GM23248 (cell line): ENCODE data around the gene PGGT1B. TPM values are rescaled to one million over a fixed set of nuclear protein-coding genes. Genes with fewer than 3 reads are reported as not detected.

Source experiments
- DNase-seq: peaks from one replicate; pipeline ENCODE4 v3.0.0-alpha.2; 2015
- H2AFZ ChIP-seq: fragments of 200-600 bp; sonication (generic); 2 replicates; pipeline ENCODE4 v1.6.1; 2016; ENCODE audit warnings: antibody characterized with exemption
- H3F3A ChIP-seq: fragments of 200-600 bp; sonication (generic); 2 replicates; pipeline ENCODE4 v1.6.1; 2016; ENCODE audit warnings: mild to moderate bottlenecking, antibody characterized with exemption, mixed run types; ENCODE audit not compliant: insufficient read depth
- H3K27ac ChIP-seq: fragments of 200-600 bp; sonication (generic); 2 replicates; pipeline ENCODE4 v1.5.1; 2016; ENCODE audit warnings: mild to moderate bottlenecking
- H3K27me3 ChIP-seq: fragments of 200-600 bp; sonication (generic); replicated peaks from 2 replicates; pipeline ENCODE4 v1.6.1; 2016; ENCODE audit warnings: mild to moderate bottlenecking; ENCODE audit not compliant: insufficient read depth
- H3K36me3 ChIP-seq: fragments of 200-600 bp; sonication (generic); 2 replicates; pipeline ENCODE4 v1.6.1; 2016; ENCODE audit warnings: low read depth, mild to moderate bottlenecking
- H3K4me1 ChIP-seq: fragments of 200-600 bp; sonication (generic); 2 replicates; pipeline ENCODE4 v1.6.1; 2016; ENCODE audit warnings: mild to moderate bottlenecking; ENCODE audit not compliant: insufficient read depth
- H3K4me2 ChIP-seq: fragments of 200-600 bp; sonication (generic); one replicate; pipeline ENCODE4 v1.6.1; 2016; ENCODE audit warnings: mild to moderate bottlenecking; ENCODE audit not compliant: unreplicated experiment
- H3K4me3 ChIP-seq: fragments of 200-600 bp; sonication (generic); 2 replicates; pipeline ENCODE4 v1.5.1; 2016; ENCODE audit warnings: mild to moderate bottlenecking
- H3K79me2 ChIP-seq: fragments of 200-600 bp; sonication (generic); 2 replicates; pipeline ENCODE4 v1.6.1; 2016; ENCODE audit warnings: mild to moderate bottlenecking; ENCODE audit not compliant: insufficient read depth
- H3K9ac ChIP-seq: fragments of 200-600 bp; sonication (generic); 2 replicates; pipeline ENCODE4 v1.6.1; 2016; ENCODE audit warnings: mild to moderate bottlenecking
- H3K9me2 ChIP-seq: fragments of 200-600 bp; sonication (generic); 2 replicates; pipeline ENCODE4 v1.6.1; 2016; ENCODE audit warnings: mixed run types, mild to moderate bottlenecking, moderate library complexity; ENCODE audit not compliant: insufficient read depth
- H3K9me3 ChIP-seq: fragments of 200-600 bp; sonication (generic); one replicate; pipeline ENCODE4 v1.6.1; 2017; ENCODE audit warnings: low read depth
- H4K20me1 ChIP-seq: fragments of 200-600 bp; sonication (generic); 2 replicates; pipeline ENCODE4 v1.6.0; 2016; ENCODE audit not compliant: insufficient read depth
- EZH2 ChIP-seq: fragments of 200-600 bp; sonication (generic); IDR thresholded peaks from 2 replicates; pipeline ENCODE4 v1.6.1; 2018; ENCODE audit warnings: antibody characterized with exemption, mild to moderate bottlenecking; ENCODE audit not compliant: insufficient read depth, poor library complexity, severe bottlenecking
- EZH2phosphoT487 ChIP-seq: fragments of 200-600 bp; sonication (generic); IDR thresholded peaks from 2 replicates; pipeline ENCODE4 v1.6.1; 2018; ENCODE audit warnings: antibody characterized with exemption, moderate library complexity, mild to moderate bottlenecking, low read depth; ENCODE audit not compliant: insufficient read depth
- WGBS, 2 experiments: methylation state at CpG; one replicate each; pipeline ENCODE4 v1.1.6; 2015 to 2017; ENCODE audit warnings: low lambda C conversion rate in 2 of 2, low coverage in 1 of 2; ENCODE audit errors: missing lambda C conversion rate in 2 of 2; 5-methylcytosine and 5-hydroxymethylcytosine counted together
- in situ Hi-C: fragments of 300-500 bp; cut with MboI; formaldehyde crosslinking; loops from 2 replicates; pipeline ENCODE4 v1.15.0; 2020
- polyA plus RNA-seq: library from polyadenylated mRNA; unstranded; fragments of >200 nt; fragmentation: Nextera tagmentation; extraction: Ambion mirVana; gene quantifications from 2 replicates; pipeline ENCODE4 v1.2.1, GENCODE V29; 2016
- total RNA-seq: library from RNA; depleted of rRNA; stranded (reverse); fragments of >200 nt; shearing (Covaris generic); gene quantifications from 2 replicates; pipeline ENCODE4 v1.2.3, GENCODE V29; 2014

PGGT1B gene
- total and polyA plus RNA-seq, 2 experiments from 2014 or later, result 17.8 to 20.1 TPM

DNA sequence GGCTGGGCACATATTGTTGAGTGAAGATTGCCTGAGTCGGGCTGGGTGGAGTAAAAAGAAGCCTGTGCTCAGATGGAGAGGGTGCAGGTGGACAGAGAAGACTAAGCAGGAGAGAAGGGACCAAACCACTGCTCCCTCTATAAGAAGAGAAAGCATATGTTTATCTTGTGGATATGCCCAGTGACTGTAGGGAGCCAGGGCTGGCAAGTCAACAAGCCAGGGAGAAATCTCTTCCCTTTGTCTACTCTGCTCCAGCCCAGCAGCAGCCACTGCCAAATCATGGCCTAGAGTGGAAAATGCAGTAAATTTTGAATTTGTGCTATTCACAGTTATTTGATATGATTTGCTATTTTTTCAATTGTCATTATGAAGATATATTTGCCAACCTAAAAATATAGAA, 59.7 kb downstream of the PGGT1B start:
- no peak overlapping the region for H3K4me3 ChIP-seq
- no peaks in the 10 kb centered on the region for H3K9me2 ChIP-seq
- no peaks in the 10 kb centered on the region for H3K9me3 ChIP-seq
- no peaks in the 10 kb centered on the region for H3K79me2 ChIP-seq
- H3K27me3 ChIP-seq, result no peaks in the 10 kb centered on the region
- H2AFZ ChIP-seq, result no peak overlapping the region
- no peak overlapping the region for H3K27ac ChIP-seq
- H3K9ac ChIP-seq, result no peak overlapping the region
- 88 to 100% methylated on average over 1 of the region's 1 CpG for WGBS, 2 experiments
- no peaks in the 10 kb centered on the region for H3K4me1 ChIP-seq
- TF ChIP-seq EZH2phosphoT487, result no peak
- TF ChIP-seq EZH2, result no peak
- H3K36me3 ChIP-seq, result no peaks in the 10 kb centered on the region
- H3F3A ChIP-seq, result 0 out of 2 replicates have a peak, but pooled peaks cover 4% of the 10 kb centered on the region
- DNase-seq, result no peak
- in situ Hi-C loops, result no loop called here
- H3K4me2 ChIP-seq, result no peak overlapping the region
- no peaks in the 10 kb centered on the region for H4K20me1 ChIP-seq

DNA sequence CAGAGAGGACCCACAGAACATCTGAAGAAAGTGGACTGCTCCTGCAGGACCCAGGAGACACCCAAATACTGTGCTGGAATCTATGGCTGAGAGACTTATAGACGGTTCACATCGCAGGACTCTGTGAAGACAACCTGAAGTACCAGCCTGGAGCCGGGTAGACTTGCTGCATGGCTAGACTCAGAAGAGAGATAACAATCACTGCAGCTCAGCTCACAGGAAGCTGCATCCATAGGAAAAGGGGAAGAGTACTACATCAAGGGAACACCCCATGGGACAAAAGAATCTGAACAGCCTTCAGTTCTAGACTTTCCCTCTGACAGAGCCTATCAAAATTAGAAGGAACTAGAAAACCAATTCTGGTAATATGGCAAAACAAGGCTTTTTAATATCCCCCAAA, 66.5 kb downstream of the PGGT1B start:
- Histone ChIP-seq H3F3A (0 out of 2 replicates have a peak, but pooled peaks cover 4% of the 10 kb centered on the region), H3K9ac (no peak overlapping the region), H4K20me1 (no peaks in the 10 kb centered on the region), H3K4me3 (no peak overlapping the region), H3K9me3 (no peaks in the 10 kb centered on the region), H3K27ac (no peak overlapping the region), H3K36me3 (no peaks in the 10 kb centered on the region), H3K9me2 (no peaks in the 10 kb centered on the region), H3K79me2 (no peaks in the 10 kb centered on the region), H2AFZ (no peak overlapping the region), H3K4me1 (no peaks in the 10 kb centered on the region), H3K27me3 (no peaks in the 10 kb centered on the region), H3K4me2 (no peak overlapping the region)
- WGBS, 2 experiments, result 69 to 80% methylated on average over 3 of the region's 3 CpGs
- no peak for DNase-seq
- TF ChIP-seq EZH2 (no peak), EZH2phosphoT487 (no peak)
- in situ Hi-C loops, result no loop called here

DNA sequence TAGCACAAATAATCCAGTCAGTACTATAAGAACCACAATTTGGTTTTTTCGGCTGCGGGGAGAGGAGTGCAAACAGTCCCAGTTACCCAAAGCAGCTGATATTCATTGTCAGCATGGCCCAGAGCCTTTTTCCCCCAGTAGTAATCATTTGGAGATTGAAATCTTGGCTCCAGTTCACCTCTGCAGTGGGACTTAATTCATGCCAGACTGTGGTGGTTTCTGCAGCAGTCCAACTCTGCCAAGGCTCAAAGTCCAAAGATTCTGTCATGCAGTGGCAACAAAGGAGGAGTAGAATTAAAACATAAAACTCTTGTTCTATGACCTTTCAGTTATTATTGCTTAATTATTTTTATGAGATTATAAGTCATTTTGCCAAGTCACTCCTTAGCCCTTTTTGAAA, 68.0 kb downstream of the PGGT1B start:
- Histone ChIP-seq H3K4me3 (no peak overlapping the region), H3K27me3 (no peaks in the 10 kb centered on the region), H2AFZ (no peak overlapping the region), H3F3A (0 out of 2 replicates have a peak, but pooled peaks cover 1% of the 10 kb centered on the region), H3K9me3 (no peaks in the 10 kb centered on the region), H4K20me1 (no peaks in the 10 kb centered on the region), H3K4me1 (no peaks in the 10 kb centered on the region), H3K9me2 (no peaks in the 10 kb centered on the region), H3K79me2 (no peaks in the 10 kb centered on the region), H3K27ac (no peak overlapping the region), H3K36me3 (no peaks in the 10 kb centered on the region), H3K9ac (no peak overlapping the region), H3K4me2 (no peak overlapping the region)
- TF ChIP-seq EZH2phosphoT487 (no peak), EZH2 (no peak)
- in situ Hi-C loops, result no loop called here
- 40 to 49% methylated on average over 2 of the region's 2 CpGs for WGBS, 2 experiments
- peak; percentile 52 for DNase-seq

DNA sequence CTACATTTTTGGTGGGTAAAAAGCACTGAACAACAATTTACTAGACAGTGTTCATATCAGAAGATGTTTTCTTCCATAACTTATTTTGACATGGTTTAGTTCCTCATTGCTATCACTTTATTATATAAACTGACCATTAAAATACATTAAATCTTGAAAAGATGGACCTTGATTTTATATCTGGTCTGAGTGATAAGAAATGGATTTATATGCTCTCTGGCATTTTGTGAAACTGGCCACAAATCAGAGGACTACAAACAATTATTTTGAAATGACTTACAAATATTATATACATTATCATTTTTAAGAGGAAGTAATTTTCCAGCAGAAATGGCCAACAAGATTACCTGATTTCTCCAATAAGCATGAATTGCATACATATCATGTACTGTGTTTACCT, 69.4 kb downstream of the PGGT1B start:
- no peak for DNase-seq
- Histone ChIP-seq H3K9ac (no peak overlapping the region), H3K4me1 (no peaks in the 10 kb centered on the region), H3K4me3 (no peak overlapping the region), H3K4me2 (no peak overlapping the region), H3K27me3 (no peaks in the 10 kb centered on the region), H3F3A (no peaks in the 10 kb centered on the region), H2AFZ (no peak overlapping the region), H3K79me2 (no peaks in the 10 kb centered on the region), H3K9me2 (no peaks in the 10 kb centered on the region), H3K27ac (no peak overlapping the region), H3K36me3 (no peaks in the 10 kb centered on the region), H4K20me1 (no peaks in the 10 kb centered on the region), H3K9me3 (no peaks in the 10 kb centered on the region)
- TF ChIP-seq EZH2phosphoT487, result no peak
- TF ChIP-seq EZH2, result no peak
- in situ Hi-C loops, result no loop called here

DNA sequence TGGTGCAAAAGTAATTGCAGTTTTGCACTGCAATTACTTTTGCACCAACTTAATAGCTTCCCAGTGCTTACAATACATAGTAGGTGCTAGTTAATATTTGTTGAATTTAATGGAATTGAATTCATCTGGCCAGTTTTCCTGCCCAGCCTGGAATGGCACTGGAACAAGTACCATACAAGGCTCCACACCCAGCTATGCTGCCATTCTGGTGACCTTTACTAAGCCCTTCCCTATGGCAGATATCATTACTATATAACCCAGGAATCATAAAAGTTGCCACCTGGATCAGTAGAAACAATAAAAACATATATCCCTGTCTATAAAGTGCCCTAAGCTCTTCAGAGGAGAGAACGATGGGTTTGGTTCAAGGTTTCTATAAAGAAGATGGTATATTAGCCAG, 70.6 kb downstream of the PGGT1B start:
- H3K79me2 ChIP-seq, result no peaks in the 10 kb centered on the region
- H3K4me2 ChIP-seq, result no peak overlapping the region
- no peaks in the 10 kb centered on the region for H3K9me3 ChIP-seq
- WGBS, 2 experiments, result 97 to 100% methylated on average over 1 of the region's 1 CpG
- no peaks in the 10 kb centered on the region for H3K9me2 ChIP-seq
- H4K20me1 ChIP-seq, result no peaks in the 10 kb centered on the region
- no peak for DNase-seq
- H3K4me3 ChIP-seq, result no peak overlapping the region
- H3K27me3 ChIP-seq, result no peaks in the 10 kb centered on the region
- H3K36me3 ChIP-seq, result no peaks in the 10 kb centered on the region
- no peaks in the 10 kb centered on the region for H3K4me1 ChIP-seq
- no peaks in the 10 kb centered on the region for H3F3A ChIP-seq
- no peak overlapping the region for H2AFZ ChIP-seq
- in situ Hi-C loops, result no loop called here
- no peak for TF ChIP-seq EZH2phosphoT487
- H3K27ac ChIP-seq, result no peak overlapping the region
- no peak overlapping the region for H3K9ac ChIP-seq
